ENCODE results near the gene ZNRF4.
"Not testable (repeated sequence)": the region's sequence is repeated elsewhere in the genome, so short reads cannot be mapped to it uniquely, and the experiment has no call there.

Gene ZNRF4

DNA sequence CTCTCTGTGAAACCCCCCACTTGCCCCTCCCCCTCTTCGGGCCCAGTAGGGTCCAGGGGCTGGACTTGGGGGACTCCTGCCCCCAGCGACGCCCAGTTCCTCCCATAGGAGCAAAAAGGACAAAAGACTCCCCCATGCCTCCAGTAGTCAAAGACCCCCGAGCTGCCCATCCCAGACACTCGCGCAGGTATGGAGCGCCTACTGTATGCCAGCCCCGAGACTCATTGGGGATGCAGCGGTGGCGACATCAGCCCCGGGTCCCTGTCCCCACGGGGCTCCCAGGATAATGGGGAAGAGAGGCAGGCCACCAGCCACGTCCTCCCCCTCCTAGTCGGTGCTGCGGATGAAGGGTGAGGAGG, 18.3 kb upstream of the ZNRF4 start:
- in situ Hi-C loops (cut with HindIII; ENCODE audit: low pct_ligation_motif_present, low pct_unique_long_range_greater_than_20kb, low sequenced_read_pairs), result no loop called here
- no peak for DNase-seq

DNA sequence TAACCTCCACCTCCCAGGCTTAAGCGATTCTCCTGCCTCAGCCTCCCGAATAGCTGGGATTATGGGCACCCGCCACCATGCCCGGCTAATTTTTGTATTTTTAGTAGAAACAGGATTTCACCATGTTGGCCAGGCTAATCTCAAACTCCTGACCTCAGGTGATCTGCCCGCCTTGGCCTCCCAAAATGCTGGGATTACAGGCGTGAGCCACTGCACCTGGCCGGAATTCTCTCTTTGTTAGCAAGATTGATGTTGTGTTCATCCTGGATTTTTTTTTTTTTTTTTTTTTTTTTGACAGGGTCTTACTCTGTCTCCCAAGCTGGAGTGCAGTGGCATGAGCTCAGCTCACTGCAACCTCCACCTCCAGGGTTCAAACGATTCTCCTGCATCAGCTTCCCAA, 16.5 kb upstream of the ZNRF4 start:
- DNase-seq; in situ Hi-C loops (cut with HindIII; ENCODE audit: low pct_ligation_motif_present, low pct_unique_long_range_greater_than_20kb, low sequenced_read_pairs): not testable (repeated sequence)

GRCh38 chr19:5439452-5439851, 15.8 kb upstream of the ZNRF4 start:
- in situ Hi-C loops (cut with HindIII; ENCODE audit: low pct_ligation_motif_present, low pct_unique_long_range_greater_than_20kb, low sequenced_read_pairs), result no loop called here
- no peak for DNase-seq

- DNase-seq, result no peak
- in situ Hi-C loops (cut with HindIII; ENCODE audit: low pct_ligation_motif_present, low pct_unique_long_range_greater_than_20kb, low sequenced_read_pairs), result no loop called here
Observed at GRCh38 chr19:5440299-5440698, 14.9 kb upstream of the ZNRF4 start.

DNA sequence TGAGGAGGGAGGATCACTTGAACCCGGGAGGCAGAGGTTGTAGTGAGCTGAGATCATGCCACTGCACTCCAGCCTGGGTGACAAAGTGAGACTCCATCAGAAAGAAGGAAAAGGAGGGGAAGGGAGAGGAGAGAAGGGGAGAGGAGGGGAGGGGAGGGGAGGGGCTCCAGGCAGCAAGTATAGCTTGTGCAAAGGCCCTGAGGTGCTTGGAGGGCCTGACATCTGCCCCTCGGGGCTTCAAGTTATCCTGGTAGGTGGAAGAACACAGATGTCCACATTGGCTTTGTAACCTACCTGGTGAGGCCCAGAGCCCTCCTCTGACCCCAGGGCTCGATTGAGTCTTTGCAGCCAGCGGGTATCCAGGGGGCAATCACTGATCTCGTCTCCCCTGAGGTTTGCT, 11.5 kb upstream of the ZNRF4 start:
- in situ Hi-C loops (cut with HindIII; ENCODE audit: low pct_ligation_motif_present, low pct_unique_long_range_greater_than_20kb, low sequenced_read_pairs), result no loop called here
- no peak for DNase-seq

DNA sequence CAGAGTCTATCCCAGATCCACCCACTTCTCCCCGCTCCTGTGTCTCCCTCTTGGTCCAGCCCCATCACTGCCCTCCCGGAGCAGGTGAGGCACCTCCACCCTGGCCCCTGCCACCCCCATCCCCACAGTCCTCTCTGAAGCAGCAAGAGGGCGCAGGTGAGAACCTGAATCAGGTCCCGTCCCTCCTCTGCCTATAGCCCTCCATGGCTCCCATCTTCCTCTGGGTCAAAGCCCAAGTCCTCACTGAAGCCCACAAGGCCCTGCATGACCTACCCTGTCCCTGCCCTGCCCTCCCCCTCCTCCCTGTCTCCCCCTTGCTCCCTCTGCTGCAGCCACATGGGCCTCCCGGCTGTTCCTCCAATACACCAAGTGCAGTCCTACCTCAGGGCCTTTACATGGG, 10.8 kb upstream of the ZNRF4 start:
- DNase-seq, result no peak
- in situ Hi-C loops (cut with HindIII; ENCODE audit: low pct_ligation_motif_present, low pct_unique_long_range_greater_than_20kb, low sequenced_read_pairs), result no loop called here

- no peak for DNase-seq
Observed at GRCh38 chr19:5445071-5445470, 10.1 kb upstream of the ZNRF4 start.

DNA sequence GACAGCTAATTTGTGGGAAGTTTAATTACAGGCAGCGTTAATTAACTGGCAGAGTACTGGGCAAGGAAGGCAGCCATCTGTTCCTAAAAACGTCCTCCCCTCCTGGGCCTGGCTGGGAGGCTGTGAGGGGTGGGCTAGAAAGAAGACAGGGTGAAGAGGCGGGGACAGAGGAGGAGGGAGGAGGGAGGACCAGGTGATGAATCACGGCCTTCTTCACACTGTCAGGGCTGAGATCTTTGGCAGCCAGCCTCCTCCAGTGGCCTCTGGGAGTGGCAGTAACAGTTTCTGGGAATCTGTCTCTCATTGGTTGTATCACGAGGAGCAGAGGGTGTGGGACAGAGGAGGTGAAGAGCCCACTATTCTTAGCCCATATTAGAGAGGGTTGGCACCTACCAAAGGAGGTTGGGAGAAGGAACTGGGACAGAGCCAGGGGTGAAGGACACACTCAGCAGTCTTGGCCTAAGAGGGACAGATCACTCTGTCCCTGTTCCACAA, 9.6 kb upstream of the ZNRF4 start:
- in situ Hi-C loops (cut with HindIII; ENCODE audit: low pct_ligation_motif_present, low pct_unique_long_range_greater_than_20kb, low sequenced_read_pairs), result no loop called here
- no peak for DNase-seq

More at GRCh38 chr19:5445071-5445470, 10.1 kb upstream of the ZNRF4 start:
- in situ Hi-C loops (cut with HindIII; ENCODE audit: low pct_ligation_motif_present, low pct_unique_long_range_greater_than_20kb, low sequenced_read_pairs), result no loop called here

DNA sequence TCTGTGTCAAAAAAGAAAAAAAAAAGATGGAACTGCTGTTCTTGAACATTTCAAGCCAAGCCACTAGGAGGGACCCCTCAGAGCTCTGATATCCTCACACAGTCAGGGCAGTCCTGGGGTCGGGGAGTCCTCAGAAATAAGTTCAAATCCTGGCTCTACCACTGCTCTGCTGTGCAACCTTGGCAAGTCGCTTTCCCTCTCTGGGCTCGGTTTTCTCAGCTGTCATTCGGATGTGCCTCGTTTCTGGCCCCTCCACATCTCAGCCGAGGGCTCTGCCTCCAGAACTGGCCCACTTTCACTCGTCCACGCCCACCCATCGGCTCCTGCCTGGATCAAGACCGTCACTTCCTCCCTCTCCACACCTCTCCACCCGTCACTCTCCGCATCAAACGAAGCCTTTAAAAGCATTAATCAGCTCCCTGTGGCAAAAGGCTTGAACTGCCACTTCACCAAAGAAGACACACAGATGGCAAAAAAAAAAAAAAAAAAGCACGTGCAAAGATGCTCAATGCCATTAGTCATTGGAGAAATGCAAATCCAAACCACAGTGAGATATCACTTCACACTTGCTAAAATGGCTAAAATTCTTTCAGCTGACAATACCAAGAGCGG, 7.4 kb upstream of the ZNRF4 start:
- in situ Hi-C loops (cut with HindIII; ENCODE audit: low pct_ligation_motif_present, low pct_unique_long_range_greater_than_20kb, low sequenced_read_pairs), result no loop called here
- DNase-seq, result no peak

DNA sequence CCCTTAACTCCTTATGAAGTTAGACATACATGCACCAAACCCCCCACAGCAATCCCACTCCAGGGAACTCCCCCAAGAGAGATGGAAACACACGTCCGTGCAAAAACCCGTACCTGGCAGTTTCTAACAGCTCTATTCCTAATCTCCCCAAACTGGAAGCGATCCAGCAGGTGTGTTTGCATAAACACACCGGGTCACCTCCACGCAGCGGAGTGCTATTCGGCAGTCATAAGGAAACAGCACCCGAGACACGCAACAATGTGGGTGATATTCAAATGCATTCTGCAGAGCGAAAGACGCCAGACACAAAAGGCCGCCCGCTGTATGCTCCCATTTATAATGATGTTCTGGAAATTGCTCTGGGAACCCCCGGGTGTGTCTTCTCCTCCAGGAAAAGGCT, 6.8 kb upstream of the ZNRF4 start:
- DNase-seq, result no peak
- in situ Hi-C loops (cut with HindIII; ENCODE audit: low pct_ligation_motif_present, low pct_unique_long_range_greater_than_20kb, low sequenced_read_pairs), result no loop called here

GRCh38 chr19:5450482-5451126, 4.6 kb upstream of the ZNRF4 start:
- in situ Hi-C loops (cut with HindIII; ENCODE audit: low pct_ligation_motif_present, low pct_unique_long_range_greater_than_20kb, low sequenced_read_pairs), result no loop called here
- no peak for DNase-seq

DNA sequence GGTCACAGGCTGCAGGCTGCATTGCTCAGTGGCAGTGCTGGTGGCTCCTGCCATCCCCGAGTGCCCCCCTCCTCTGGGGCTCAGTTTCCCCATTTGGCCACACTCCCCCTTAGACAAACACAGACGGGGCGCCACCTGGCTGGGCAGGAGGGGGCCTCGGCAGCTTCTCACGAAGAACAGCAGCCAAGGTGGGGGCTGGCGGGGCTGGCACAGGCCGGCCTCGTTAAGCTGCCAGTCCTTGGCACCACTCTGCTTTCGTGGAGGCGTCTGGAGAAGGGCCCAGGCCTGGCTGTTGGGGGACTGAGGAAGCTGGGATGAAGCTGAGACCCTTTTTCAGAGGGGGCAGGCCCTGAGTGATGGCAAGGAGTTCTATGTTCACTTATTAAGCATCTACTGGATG, 3.7 kb upstream of the ZNRF4 start:
- DNase-seq, result no peak

DNA sequence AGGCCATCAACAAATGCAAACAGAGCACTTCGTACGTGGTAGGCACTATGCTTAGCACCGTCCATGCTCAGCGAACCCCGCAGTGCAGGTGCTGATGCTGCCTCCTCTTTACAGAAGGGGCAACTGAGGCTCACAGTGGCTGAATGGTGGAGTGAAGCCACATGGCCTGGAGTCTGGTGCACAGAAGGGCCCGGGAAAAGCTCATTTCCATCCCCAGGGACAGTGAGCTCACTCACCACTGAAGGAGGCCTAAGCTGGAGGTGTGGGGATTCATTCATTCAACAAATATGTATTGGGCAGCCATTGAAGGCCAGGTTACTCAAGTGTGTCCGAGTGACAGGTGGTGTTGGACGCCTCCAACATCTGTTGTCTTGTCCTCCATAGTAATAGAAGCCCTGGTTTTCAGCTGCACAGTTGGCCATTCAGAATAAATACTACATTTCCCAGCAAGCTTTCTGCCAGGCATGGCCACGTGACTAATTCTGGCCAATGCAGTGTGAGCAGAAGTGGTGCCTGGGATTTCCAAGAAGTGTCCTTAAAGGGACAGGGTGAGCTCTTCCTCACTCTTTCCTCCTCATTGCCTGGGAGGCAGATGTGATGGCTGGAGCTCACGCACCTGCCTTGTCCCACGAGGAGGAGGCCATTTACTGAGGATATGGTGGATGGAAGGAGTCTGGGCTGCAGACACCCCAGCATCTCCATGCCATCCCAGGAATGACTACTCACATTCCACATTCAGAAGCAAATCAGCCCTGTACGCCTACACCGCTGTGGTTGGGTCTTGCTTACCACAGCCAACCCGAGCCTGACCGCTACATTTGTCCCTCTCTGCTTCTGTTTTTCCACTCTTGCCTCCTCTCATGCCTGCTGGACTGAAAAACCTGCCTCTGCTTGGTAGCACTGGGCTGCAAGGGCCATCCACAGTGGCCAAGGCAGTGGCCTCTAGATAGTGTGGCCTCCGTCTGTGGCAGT, 2.3 kb upstream of the ZNRF4 start:
- in situ Hi-C loops (cut with HindIII; ENCODE audit: low pct_ligation_motif_present, low pct_unique_long_range_greater_than_20kb, low sequenced_read_pairs), result no loop called here
- no peak for DNase-seq

More for the DNA sequence above, 3.7 kb upstream of the ZNRF4 start:
- in situ Hi-C loops (cut with HindIII; ENCODE audit: low pct_ligation_motif_present, low pct_unique_long_range_greater_than_20kb, low sequenced_read_pairs), result no loop called here

DNA sequence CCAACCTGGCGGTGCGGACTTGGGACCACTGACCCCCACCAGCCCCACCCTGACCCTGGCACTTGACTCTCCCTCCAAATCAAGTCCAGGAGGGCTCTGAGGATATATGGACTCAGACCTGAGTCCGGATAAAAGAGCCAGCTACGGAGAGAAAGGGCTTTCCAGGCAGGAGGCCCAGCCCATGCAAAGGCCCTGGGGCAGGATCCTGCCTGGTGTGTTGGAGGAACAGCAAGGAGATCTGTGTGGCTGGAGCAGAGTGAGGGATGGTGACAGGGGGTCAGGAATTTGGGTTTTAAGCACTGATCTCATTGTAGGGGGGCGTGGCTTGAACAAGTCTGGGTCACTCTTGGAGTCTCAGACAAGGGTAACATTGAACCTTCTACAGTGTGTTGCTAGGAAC, 474 bp upstream of the ZNRF4 start:
- in situ Hi-C loops (cut with HindIII; ENCODE audit: low pct_ligation_motif_present, low pct_unique_long_range_greater_than_20kb, low sequenced_read_pairs), result no loop called here
- DNase-seq, result no peak

- in situ Hi-C loops (cut with HindIII; ENCODE audit: low pct_ligation_motif_present, low pct_unique_long_range_greater_than_20kb, low sequenced_read_pairs), result no loop called here
- no peak for DNase-seq
Observed at GRCh38 chr19:5456130-5456840, 1.1 kb downstream of the ZNRF4 start.

GRCh38 chr19:5456841-5457200, 1.6 kb downstream of the ZNRF4 start:
- no peak for DNase-seq
- in situ Hi-C loops (cut with HindIII; ENCODE audit: low pct_ligation_motif_present, low pct_unique_long_range_greater_than_20kb, low sequenced_read_pairs), result no loop called here

- DNase-seq, result no peak
- in situ Hi-C loops (cut with HindIII; ENCODE audit: low pct_ligation_motif_present, low pct_unique_long_range_greater_than_20kb, low sequenced_read_pairs), result no loop called here
Observed at GRCh38 chr19:5457709-5458108, 2.5 kb downstream of the ZNRF4 start.

- DNase-seq, result no peak
- in situ Hi-C loops (cut with HindIII; ENCODE audit: low pct_ligation_motif_present, low pct_unique_long_range_greater_than_20kb, low sequenced_read_pairs), result no loop called here
Observed at GRCh38 chr19:5458420-5458819, 3.2 kb downstream of the ZNRF4 start.

- in situ Hi-C loops (cut with HindIII; ENCODE audit: low pct_ligation_motif_present, low pct_unique_long_range_greater_than_20kb, low sequenced_read_pairs), result no loop called here
- no peak for DNase-seq
Observed at GRCh38 chr19:5459360-5459759, 4.1 kb downstream of the ZNRF4 start.

Measured in ACHN (cell line).